ENCODE results near the gene DPP10.

- no peak for TF ChIP-seq CTCF (IDR thresholded peaks at IDR 0.05)
- no peak for TF ChIP-seq POLR2A (IDR thresholded peaks at IDR 0.05)
Measured at GRCh38 chr2:114450639-114451038, 8.2 kb downstream of the DPP10 start.

All from body of pancreas (tissue), 4 donors.